Measurements from ENCODE around the gene EHBP1.

EHBP1 gene

DNA sequence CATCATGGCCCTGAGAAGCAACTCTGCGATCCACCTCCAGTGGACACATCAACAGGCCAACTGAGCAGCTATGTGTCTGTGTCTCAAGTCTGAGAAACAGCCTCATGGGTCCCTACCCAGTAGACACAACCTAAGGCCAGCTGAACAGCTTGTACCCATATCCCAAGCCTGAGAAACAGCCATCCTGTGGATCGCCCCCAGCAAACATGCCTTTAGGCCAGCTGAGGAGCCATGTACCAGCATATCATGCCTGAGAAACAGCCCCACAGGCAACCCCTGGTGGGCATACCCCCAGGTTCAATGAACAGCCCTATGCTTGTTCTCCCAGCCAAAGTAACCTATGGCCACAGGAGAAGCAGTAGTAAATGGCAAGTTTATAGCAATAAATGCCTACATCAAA, 218.4 kb downstream of the EHBP1 start:
- H3K9ac ChIP-seq (ENCODE audit: low read length) = no peak overlapping the region
- H3K27me3 ChIP-seq (ENCODE audit: control insufficient read depth in 1 of 2, insufficient read depth in 1 of 2, low read length in 2 of 2) = no peaks in the 10 kb centered on the region
- no peak overlapping the region for H4K91ac ChIP-seq (ENCODE audit: low read length)
- H3K18ac ChIP-seq (ENCODE audit: low read depth in 1 of 2, low read length in 2 of 2) = no peak overlapping the region
- no peak overlapping the region for H3K27ac ChIP-seq (ENCODE audit: low read length, poor library complexity, severe bottlenecking)
- no peak for DNase-seq
- no peak overlapping the region for H3K4me2 ChIP-seq (ENCODE audit: low read length, poor library complexity, severe bottlenecking)
- H3K79me1 ChIP-seq (replicated peaks; ENCODE audit: low read length, poor library complexity, severe bottlenecking) = peaks cover 8% of the 10 kb centered on the region
- peaks cover 21% of the 10 kb centered on the region for H3K9me3 ChIP-seq (ENCODE audit: control insufficient read depth, low read length)
- no peak overlapping the region for H2BK5ac ChIP-seq (ENCODE audit: low read depth, low read length, poor library complexity, severe bottlenecking)
- H3K4me3 ChIP-seq (ENCODE audit: insufficient read depth in 1 of 2, low read depth in 1 of 2, low read length in 2 of 2) = no peak overlapping the region
- no peak overlapping the region for H2AK5ac ChIP-seq (ENCODE audit: low read length, severe bottlenecking)
- no peak overlapping the region for H3K4ac ChIP-seq (ENCODE audit: low read depth in 1 of 2, low read length in 2 of 2)
- peaks cover 20 to 60% of the 10 kb centered on the region in 2 experiments for H3K36me3 ChIP-seq (ENCODE audit: control insufficient read depth in 1 of 2, insufficient read depth in 2 of 2, low read depth in 1 of 2, low read length in 2 of 2)
- H3K4me1 ChIP-seq (ENCODE audit: control insufficient read depth, insufficient read depth, low read depth, low read length) = no peaks in the 10 kb centered on the region
- H2BK12ac ChIP-seq (ENCODE audit: low read length in 2 of 2) = no peak overlapping the region
- no peak overlapping the region for H2AFZ ChIP-seq (ENCODE audit: low read depth, low read length)
- no peak overlapping the region for H2BK15ac ChIP-seq (ENCODE audit: low read depth, poor library complexity, severe bottlenecking)
- H4K8ac ChIP-seq (ENCODE audit: low read length) = peak overlapping the region; percentile 23
- WGBS = 98% methylated on average over 2 of the region's 2 CpGs
- H2BK120ac ChIP-seq (ENCODE audit: low read depth, low read length) = no peak overlapping the region
- H3K14ac ChIP-seq (ENCODE audit: low read length in 2 of 2) = no peak overlapping the region
- no peak overlapping the region for H3K23ac ChIP-seq (ENCODE audit: low read length in 2 of 2)

DNA sequence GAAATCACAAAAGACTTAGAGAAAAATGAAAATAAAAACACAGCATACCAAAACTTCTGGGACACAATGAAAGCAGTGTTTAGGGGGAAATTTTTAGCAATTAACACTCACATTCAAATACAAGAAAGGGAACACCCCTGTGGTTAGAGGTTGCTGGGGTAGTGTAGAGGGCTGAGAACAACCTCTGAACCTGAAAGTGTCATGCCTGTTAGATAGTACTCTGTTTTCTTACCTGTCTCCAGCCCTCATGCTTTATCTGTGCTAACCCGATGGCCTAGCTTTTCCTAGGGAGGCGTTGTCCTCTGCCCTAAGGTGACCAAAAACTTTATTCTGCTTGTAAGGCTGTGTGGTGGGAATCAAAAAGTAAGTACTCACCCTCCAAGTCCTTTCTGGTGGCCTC, 222.5 kb downstream of the EHBP1 start:
- no peak overlapping the region for H2BK12ac ChIP-seq (ENCODE audit: low read length in 2 of 2)
- peaks cover 10 to 26% of the 10 kb centered on the region in 2 experiments for H3K36me3 ChIP-seq (ENCODE audit: control insufficient read depth in 1 of 2, insufficient read depth in 2 of 2, low read depth in 1 of 2, low read length in 2 of 2)
- H3K9ac ChIP-seq (ENCODE audit: low read length) = no peak overlapping the region
- H4K91ac ChIP-seq (ENCODE audit: low read length) = no peak overlapping the region
- no peak overlapping the region for H3K4me3 ChIP-seq (ENCODE audit: insufficient read depth in 1 of 2, low read depth in 1 of 2, low read length in 2 of 2)
- no peak overlapping the region for H2AK5ac ChIP-seq (ENCODE audit: low read length, severe bottlenecking)
- H2BK120ac ChIP-seq (ENCODE audit: low read depth, low read length) = no peak overlapping the region
- H2AFZ ChIP-seq (ENCODE audit: low read depth, low read length) = no peak overlapping the region
- no CpG with 5 or more reads among the region's 2 CpGs for WGBS
- H4K8ac ChIP-seq (ENCODE audit: low read length) = no peak overlapping the region
- no peak overlapping the region for H2BK15ac ChIP-seq (ENCODE audit: low read depth, poor library complexity, severe bottlenecking)
- no peak for DNase-seq
- H3K4me1 ChIP-seq (ENCODE audit: control insufficient read depth, insufficient read depth, low read depth, low read length) = no peaks in the 10 kb centered on the region
- peaks cover 10% of the 10 kb centered on the region for H3K9me3 ChIP-seq (ENCODE audit: control insufficient read depth, low read length)
- H3K27ac ChIP-seq (ENCODE audit: low read length, poor library complexity, severe bottlenecking) = no peak overlapping the region
- H2BK5ac ChIP-seq (ENCODE audit: low read depth, low read length, poor library complexity, severe bottlenecking) = no peak overlapping the region
- no peak overlapping the region for H3K4me2 ChIP-seq (ENCODE audit: low read length, poor library complexity, severe bottlenecking)
- peaks cover 8% of the 10 kb centered on the region for H3K79me1 ChIP-seq (replicated peaks; ENCODE audit: low read length, poor library complexity, severe bottlenecking)
- H3K18ac ChIP-seq (ENCODE audit: low read depth in 1 of 2, low read length in 2 of 2) = no peak overlapping the region
- no peak overlapping the region for H3K4ac ChIP-seq (ENCODE audit: low read depth in 1 of 2, low read length in 2 of 2)
- no peaks in the 10 kb centered on the region for H3K27me3 ChIP-seq (ENCODE audit: control insufficient read depth in 1 of 2, insufficient read depth in 1 of 2, low read length in 2 of 2)
- no peak overlapping the region for H3K14ac ChIP-seq (ENCODE audit: low read length in 2 of 2)
- H3K23ac ChIP-seq (ENCODE audit: low read length in 2 of 2) = no peak overlapping the region

DNA sequence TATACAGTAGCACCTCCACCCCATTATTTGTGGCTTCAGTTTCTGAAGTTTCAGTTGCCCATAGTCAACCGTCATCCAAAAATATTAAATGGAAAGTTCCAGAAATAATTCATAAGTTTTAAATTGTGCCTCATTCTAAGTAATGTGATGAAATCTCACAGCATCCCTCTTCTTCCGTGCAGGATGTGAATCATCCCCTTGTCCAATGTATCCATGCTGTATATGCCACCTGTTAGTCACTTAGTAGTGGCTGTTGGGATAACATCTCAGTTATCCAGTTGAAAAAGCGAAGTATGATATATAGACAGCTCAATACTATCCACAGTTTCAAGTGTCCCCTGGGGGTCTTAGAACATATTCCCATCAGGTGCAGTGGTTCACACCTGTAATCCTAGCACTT, 226.0 kb downstream of the EHBP1 start:
- peaks cover 0 to 18% of the 10 kb centered on the region in 2 experiments for H3K36me3 ChIP-seq (ENCODE audit: control insufficient read depth in 1 of 2, insufficient read depth in 2 of 2, low read depth in 1 of 2, low read length in 2 of 2)
- no peaks in the 10 kb centered on the region for H3K27me3 ChIP-seq (ENCODE audit: control insufficient read depth in 1 of 2, insufficient read depth in 1 of 2, low read length in 2 of 2)
- H4K91ac ChIP-seq (ENCODE audit: low read length) = no peak overlapping the region
- no peak overlapping the region for H2BK5ac ChIP-seq (ENCODE audit: low read depth, low read length, poor library complexity, severe bottlenecking)
- H2BK12ac ChIP-seq (ENCODE audit: low read length in 2 of 2) = no peak overlapping the region
- no peak overlapping the region for H2AFZ ChIP-seq (ENCODE audit: low read depth, low read length)
- H2AK5ac ChIP-seq (ENCODE audit: low read length, severe bottlenecking) = no peak overlapping the region
- H3K4me2 ChIP-seq (ENCODE audit: low read length, poor library complexity, severe bottlenecking) = no peak overlapping the region
- H3K27ac ChIP-seq (ENCODE audit: low read length, poor library complexity, severe bottlenecking) = no peak overlapping the region
- no peak overlapping the region for H4K8ac ChIP-seq (ENCODE audit: low read length)
- H3K4ac ChIP-seq (ENCODE audit: low read depth in 1 of 2, low read length in 2 of 2) = no peak overlapping the region
- H3K79me1 ChIP-seq (replicated peaks; ENCODE audit: low read length, poor library complexity, severe bottlenecking) = peaks cover 3% of the 10 kb centered on the region
- WGBS = 100% methylated on average over 1 of the region's 3 CpGs
- H3K9me3 ChIP-seq (ENCODE audit: control insufficient read depth, low read length) = no peaks in the 10 kb centered on the region
- no peak overlapping the region for H3K4me3 ChIP-seq (ENCODE audit: insufficient read depth in 1 of 2, low read depth in 1 of 2, low read length in 2 of 2)
- H2BK15ac ChIP-seq (ENCODE audit: low read depth, poor library complexity, severe bottlenecking) = no peak overlapping the region
- H3K23ac ChIP-seq (ENCODE audit: low read length in 2 of 2) = no peak overlapping the region
- H3K9ac ChIP-seq (ENCODE audit: low read length) = no peak overlapping the region
- H3K4me1 ChIP-seq (ENCODE audit: control insufficient read depth, insufficient read depth, low read depth, low read length) = no peaks in the 10 kb centered on the region
- H3K14ac ChIP-seq (ENCODE audit: low read length in 2 of 2) = no peak overlapping the region
- H3K18ac ChIP-seq (ENCODE audit: low read depth in 1 of 2, low read length in 2 of 2) = no peak overlapping the region
- DNase-seq = no peak
- H2BK120ac ChIP-seq (ENCODE audit: low read depth, low read length) = no peak overlapping the region

DNA sequence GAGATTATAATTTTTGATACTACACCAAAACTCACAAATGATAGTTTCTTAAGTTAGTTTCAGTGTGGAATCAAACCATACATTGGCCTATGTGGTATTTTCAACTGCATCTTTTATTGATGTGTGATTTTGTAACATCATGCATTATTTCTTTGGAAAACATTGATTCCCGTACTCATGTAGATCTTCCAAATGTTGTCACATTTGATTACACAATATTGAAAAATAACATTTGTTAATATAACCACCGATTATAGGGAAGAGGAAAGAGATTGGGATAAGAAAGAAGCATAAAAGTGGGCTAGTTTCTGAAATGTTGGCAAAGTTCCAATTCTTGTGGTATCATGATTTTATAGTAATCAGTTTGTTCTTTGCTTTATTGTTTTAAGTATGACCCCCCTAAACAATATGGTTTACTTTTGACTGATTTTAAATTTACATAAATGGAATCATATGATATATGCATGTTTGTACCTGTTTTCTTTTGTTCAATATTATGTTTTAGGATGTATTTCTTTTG, 227.9 kb downstream of the EHBP1 start:
- Histone ChIP-seq H3K14ac (ENCODE audit: low read length in 2 of 2) (no peak overlapping the region), H3K4me2 (ENCODE audit: low read length, poor library complexity, severe bottlenecking) (no peak overlapping the region), H4K91ac (ENCODE audit: low read length) (no peak overlapping the region), H3K4ac (ENCODE audit: low read depth in 1 of 2, low read length in 2 of 2) (no peak overlapping the region), H2BK5ac (ENCODE audit: low read depth, low read length, poor library complexity, severe bottlenecking) (no peak overlapping the region), H2AK5ac (ENCODE audit: low read length, severe bottlenecking) (no peak overlapping the region), H2AFZ (ENCODE audit: low read depth, low read length) (no peak overlapping the region), H3K4me1 (ENCODE audit: control insufficient read depth, insufficient read depth, low read depth, low read length) (no peaks in the 10 kb centered on the region), H3K18ac (ENCODE audit: low read depth in 1 of 2, low read length in 2 of 2) (no peak overlapping the region), H2BK120ac (ENCODE audit: low read depth, low read length) (no peak overlapping the region), H3K36me3 (ENCODE audit: control insufficient read depth in 1 of 2, insufficient read depth in 2 of 2, low read depth in 1 of 2, low read length in 2 of 2) (peaks cover 0 to 14% of the 10 kb centered on the region in 2 experiments), H3K9ac (ENCODE audit: low read length) (no peak overlapping the region), H4K8ac (ENCODE audit: low read length) (no peak overlapping the region), H3K27me3 (ENCODE audit: control insufficient read depth in 1 of 2, insufficient read depth in 1 of 2, low read length in 2 of 2) (no peaks in the 10 kb centered on the region), H3K27ac (ENCODE audit: low read length, poor library complexity, severe bottlenecking) (no peak overlapping the region), H2BK12ac (ENCODE audit: low read length in 2 of 2) (no peak overlapping the region), H2BK15ac (ENCODE audit: low read depth, poor library complexity, severe bottlenecking) (no peak overlapping the region), H3K9me3 (ENCODE audit: control insufficient read depth, low read length) (no peaks in the 10 kb centered on the region), H3K79me1 (replicated peaks; ENCODE audit: low read length, poor library complexity, severe bottlenecking) (peaks cover 3% of the 10 kb centered on the region), H3K23ac (ENCODE audit: low read length in 2 of 2) (no peak overlapping the region), H3K4me3 (ENCODE audit: insufficient read depth in 1 of 2, low read depth in 1 of 2, low read length in 2 of 2) (no peak overlapping the region)
- 100% methylated on average over 1 of the region's 2 CpGs for WGBS
- DNase-seq = no peak
